Neutrophil (primary cell): ENCODE measurements around the gene UGGT2.

Experiments
- H3K27ac ChIP-seq: fragments of 200-600 bp; sonication (generic); 2 replicates; pipeline ENCODE4 v1.5.1; 2016; ENCODE audit warnings: mild to moderate bottlenecking, moderate library complexity
- H3K27me3 ChIP-seq: fragments of 200-600 bp; sonication (generic); 2 replicates; pipeline ENCODE4 v1.6.0; 2016; ENCODE audit warnings: mild to moderate bottlenecking
- H3K36me3 ChIP-seq: fragments of 200-600 bp; sonication (generic); 2 replicates; pipeline ENCODE4 v1.5.1; 2017
- H3K4me1 ChIP-seq, 2 experiments: fragments of 200-600 bp in 1 of 2; sonication (generic) in 1 of 2; 1 replicate in 1 of 2; 2 replicates in 1 of 2; pipeline versions ENCODE4 v1.5.1 to v1.6.1; 2013 to 2016; ENCODE audit warnings: low read depth in 1 of 2, low read length in 1 of 2, mild to moderate bottlenecking in 1 of 2, moderate library complexity in 1 of 2; ENCODE audit not compliant: control insufficient read depth in 1 of 2, insufficient read depth in 1 of 2
- H3K4me3 ChIP-seq, 2 experiments: fragments of 200-600 bp in 1 of 2; sonication (generic) in 1 of 2; 1 replicate in 1 of 2; 2 replicates in 1 of 2; pipeline ENCODE4 v1.5.1; 2013 to 2016; ENCODE audit warnings: low read depth in 1 of 2, low read length in 1 of 2, mild to moderate bottlenecking in 1 of 2, moderate library complexity in 1 of 2
- H3K9me3 ChIP-seq: fragments of 200-600 bp; sonication (generic); 2 replicates; pipeline ENCODE4 v1.5.1; 2016
- CTCF ChIP-seq: fragments of 200-600 bp; sonication (generic); IDR thresholded peaks from 2 replicates; pipeline ENCODE4 v1.5.1; 2016; ENCODE audit warnings: antibody characterized with exemption

UGGT2 gene

DNA sequence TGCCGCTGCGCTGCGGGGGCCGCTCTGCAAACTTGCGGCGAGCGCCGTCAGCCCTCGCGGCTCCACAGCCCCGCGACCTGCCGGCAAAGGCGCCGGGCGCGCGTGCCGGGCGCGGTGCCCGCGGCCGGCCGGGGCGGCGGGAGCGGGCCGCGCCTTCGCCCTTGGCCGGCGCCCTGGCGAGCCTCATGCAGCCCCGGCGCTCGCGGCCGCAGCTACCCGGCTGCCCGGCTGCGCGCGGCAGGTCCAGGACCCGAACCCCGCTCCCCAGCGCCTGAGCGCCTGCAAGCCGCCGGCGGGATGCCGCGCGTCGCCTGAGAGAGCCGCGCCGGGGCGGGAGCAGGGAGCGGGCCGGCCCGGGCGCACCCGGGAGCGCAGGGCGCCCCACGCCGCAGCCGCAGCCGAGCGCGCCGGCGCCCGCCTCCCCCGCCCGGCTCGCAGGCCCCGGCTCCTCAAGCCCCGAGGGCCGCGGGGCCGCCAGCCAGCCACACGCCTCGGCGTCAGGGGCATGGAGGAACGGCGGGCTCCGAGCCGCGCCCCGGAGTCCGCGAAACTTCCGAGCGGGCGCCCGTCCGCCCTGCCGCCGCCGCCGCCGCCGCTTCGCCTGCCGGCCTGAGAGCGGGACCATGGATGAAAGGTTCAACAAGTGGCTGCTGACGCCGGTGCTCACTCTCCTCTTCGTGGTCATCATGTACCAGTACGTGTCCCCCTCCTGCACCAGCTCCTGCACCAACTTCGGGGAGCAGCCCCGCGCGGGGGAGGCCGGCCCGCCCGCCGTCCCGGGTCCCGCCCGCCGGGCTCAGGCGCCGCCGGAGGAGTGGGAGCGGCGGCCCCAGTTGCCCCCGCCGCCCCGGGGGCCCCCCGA, 37.3 kb upstream of the UGGT2 start:
- Histone ChIP-seq H3K4me3 (no peak overlapping the region), H3K27me3 (peaks cover 100% of the 10 kb centered on the region), H3K27ac (no peak overlapping the region), H3K4me1 (no peaks in the 10 kb centered on the region), H3K36me3 (no peaks in the 10 kb centered on the region), H3K9me3 (no peaks in the 10 kb centered on the region)
- no peak for TF ChIP-seq CTCF

DNA sequence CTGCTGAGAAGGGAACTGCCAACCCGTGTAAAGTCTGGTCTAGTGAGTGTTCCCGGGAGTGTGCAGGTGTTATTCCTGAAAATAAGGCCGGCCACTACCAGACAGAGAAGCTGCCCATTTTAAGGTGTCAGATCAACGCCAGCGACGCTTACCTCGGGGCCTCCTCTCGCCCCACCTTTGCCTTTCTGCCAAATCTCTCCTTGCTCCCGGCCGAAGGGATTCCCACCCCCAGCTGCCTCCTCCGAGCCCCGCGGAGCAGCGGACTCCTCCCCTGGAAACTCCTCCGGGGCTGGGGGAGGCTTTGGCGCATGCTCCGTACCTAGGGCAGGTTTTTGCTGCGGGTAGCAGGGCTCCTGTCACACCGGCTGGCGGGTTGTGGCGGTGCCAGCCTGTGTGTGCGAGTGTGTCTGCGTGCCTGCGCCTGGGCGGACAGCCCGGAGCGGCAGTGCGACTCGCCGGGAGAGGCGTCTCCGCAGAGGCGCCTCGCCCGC, 36.6 kb upstream of the UGGT2 start, which contains the start of gene HS6ST3:
HS6ST3 (plus strand) TSS at position 359 of the 491 bp plus-strand sequence.
- H3K36me3 ChIP-seq: no peaks in the 10 kb centered on the region
- no peaks in the 10 kb centered on the region for H3K4me1 ChIP-seq
- H3K9me3 ChIP-seq: no peaks in the 10 kb centered on the region
- H3K4me3 ChIP-seq: no peak within 1 kb of the TSS
- H3K27me3 ChIP-seq: peaks cover 95% of the 10 kb centered on the region
- H3K27ac ChIP-seq: no peak within 1 kb of the TSS
- no peak for TF ChIP-seq CTCF

- Histone ChIP-seq H3K27ac (no peak overlapping the region), H3K27me3 (peaks cover 88% of the 10 kb centered on the region), H3K4me1 (no peaks in the 10 kb centered on the region), H3K9me3 (no peaks in the 10 kb centered on the region), H3K4me3 (no peak overlapping the region), H3K36me3 (no peaks in the 10 kb centered on the region)
- TF ChIP-seq CTCF: no peak
Observed at GRCh38 chr13:96089139-96089538, 35.9 kb upstream of the UGGT2 start.

- peaks cover 86% of the 10 kb centered on the region for H3K27me3 ChIP-seq
Observed at GRCh38 chr13:96086736-96087135, 33.5 kb upstream of the UGGT2 start.

DNA sequence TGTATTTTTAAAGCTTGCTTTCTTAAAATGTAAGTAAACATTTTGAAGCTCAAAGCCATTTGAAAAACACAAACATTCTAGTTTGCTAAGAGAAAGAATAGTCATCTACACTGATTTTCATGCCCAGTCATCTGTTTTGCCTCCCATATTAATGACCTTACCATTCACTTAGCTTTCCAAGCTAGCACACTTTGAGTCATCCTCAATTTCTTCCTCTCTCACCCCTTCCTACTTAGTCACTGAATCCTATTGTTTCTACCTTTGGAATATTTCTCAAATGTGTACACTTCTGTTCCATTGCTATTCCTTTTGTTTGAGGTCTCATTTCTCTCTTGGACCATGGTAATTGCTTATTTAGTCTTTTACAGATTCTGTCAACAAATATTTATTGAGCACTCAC, 29.4 kb upstream of the UGGT2 start:
- Histone ChIP-seq H3K36me3 (no peaks in the 10 kb centered on the region), H3K4me1 (no peaks in the 10 kb centered on the region), H3K27ac (no peak overlapping the region), H3K9me3 (no peaks in the 10 kb centered on the region), H3K4me3 (no peak overlapping the region), H3K27me3 (peaks cover 61% of the 10 kb centered on the region)
- no peak for TF ChIP-seq CTCF

More at GRCh38 chr13:96086736-96087135, 33.5 kb upstream of the UGGT2 start:
- Histone ChIP-seq H3K36me3 (no peaks in the 10 kb centered on the region), H3K4me3 (no peak overlapping the region), H3K27ac (no peak overlapping the region), H3K9me3 (no peaks in the 10 kb centered on the region), H3K4me1 (no peaks in the 10 kb centered on the region)
- no peak for TF ChIP-seq CTCF
